DOHH2 (cell line): ENCODE data around the gene DAAM1.

Source experiments
- H3F3A ChIP-seq: fragments of 200-600 bp; sonication (generic), shearing (Covaris generic); 2 replicates; pipeline ENCODE4 v1.6.0; 2016; ENCODE audit warnings: antibody characterized with exemption, mild to moderate bottlenecking; ENCODE audit not compliant: control insufficient read depth, insufficient read depth
- H3K27ac ChIP-seq: fragments of 200-600 bp; sonication (generic); 2 replicates; pipeline ENCODE4 v1.5.1; 2014; ENCODE audit warnings: low read depth, mild to moderate bottlenecking, low read length, moderate library complexity
- H3K27me3 ChIP-seq: fragments of 200-600 bp; sonication (generic); 2 replicates; pipeline ENCODE4 v1.6.1; 2014; ENCODE audit warnings: mild to moderate bottlenecking, low read length, mixed read lengths; ENCODE audit not compliant: control insufficient read depth
- H3K36me3 ChIP-seq: fragments of 200-600 bp; sonication (generic); 2 replicates; pipeline ENCODE4 v1.6.1; 2014; ENCODE audit warnings: mild to moderate bottlenecking, low read length, moderate library complexity, mixed read lengths; ENCODE audit not compliant: control insufficient read depth
- H3K4me1 ChIP-seq: fragments of 200-600 bp; sonication (generic); 2 replicates; pipeline ENCODE4 v1.6.1; 2014; ENCODE audit warnings: mild to moderate bottlenecking, low read length, mixed read lengths; ENCODE audit not compliant: control insufficient read depth
- H3K4me2 ChIP-seq: fragments of 200-600 bp; sonication (generic); 2 replicates; pipeline ENCODE4 v1.6.0; 2014; ENCODE audit warnings: mild to moderate bottlenecking, low read length, moderate library complexity
- H3K4me3 ChIP-seq: fragments of 200-600 bp; sonication (generic); 2 replicates; pipeline ENCODE4 v1.5.1; 2014; ENCODE audit warnings: mild to moderate bottlenecking, low read length, mixed read lengths
- H3K79me2 ChIP-seq: fragments of 200-600 bp; sonication (generic); 2 replicates; pipeline ENCODE4 v1.6.1; 2014; ENCODE audit warnings: mild to moderate bottlenecking, low read length, mixed read lengths; ENCODE audit not compliant: control insufficient read depth
- H3K9me2 ChIP-seq: fragments of 200-600 bp; sonication (generic); replicated peaks from 2 replicates; pipeline ENCODE4 v1.6.1; 2014; ENCODE audit warnings: mild to moderate bottlenecking, low read length, mixed read lengths; ENCODE audit not compliant: control insufficient read depth
- H3K9me3 ChIP-seq: fragments of 200-600 bp; sonication (generic); 2 replicates; pipeline ENCODE4 v1.6.1; 2014; ENCODE audit warnings: antibody characterized with exemption, low read length, mixed read lengths; ENCODE audit not compliant: control insufficient read depth, insufficient read depth
- H4K20me1 ChIP-seq: fragments of 200-600 bp; sonication (generic); 2 replicates; pipeline ENCODE4 v1.6.0; 2014; ENCODE audit warnings: low read depth, mild to moderate bottlenecking, antibody characterized with exemption, low read length, moderate library complexity; ENCODE audit not compliant: control insufficient read depth, insufficient read depth
- CTCF ChIP-seq: fragments of 200-600 bp; sonication (generic); IDR thresholded peaks from one replicate; pipeline ENCODE4 v1.5.1; 2014; ENCODE audit warnings: antibody characterized with exemption, mild to moderate bottlenecking, low read depth, low read length; ENCODE audit not compliant: poor library complexity, severe bottlenecking
- EZH2phosphoT487 ChIP-seq: fragments of 200-600 bp; sonication (generic); IDR thresholded peaks from 2 replicates; pipeline ENCODE4 v1.6.1; 2017; ENCODE audit warnings: borderline replicate concordance, mild to moderate bottlenecking, antibody characterized with exemption, low read length, moderate library complexity, mixed read lengths

DAAM1 gene

GRCh38 chr14:59181791-59182190 is 6.7 kb upstream of the DAAM1 start:
- no peaks in the 10 kb centered on the region for H3K27me3 ChIP-seq
- H3K79me2 ChIP-seq: no peaks in the 10 kb centered on the region
- H4K20me1 ChIP-seq: no peaks in the 10 kb centered on the region
- peaks cover 24% of the 10 kb centered on the region for H3K4me1 ChIP-seq
- H3K4me3 ChIP-seq: no peak overlapping the region
- no peaks in the 10 kb centered on the region for H3K36me3 ChIP-seq
- H3K9me3 ChIP-seq: no peaks in the 10 kb centered on the region
- H3K4me2 ChIP-seq: no peak overlapping the region
- H3K27ac ChIP-seq: no peak overlapping the region
- TF ChIP-seq EZH2phosphoT487: no peak
- no peak for TF ChIP-seq CTCF
- H3F3A ChIP-seq: no peaks in the 10 kb centered on the region
- no peaks in the 10 kb centered on the region for H3K9me2 ChIP-seq

- peaks cover 33% of the 10 kb centered on the region for H3K4me1 ChIP-seq
- no peak overlapping the region for H3K4me3 ChIP-seq
- no peaks in the 10 kb centered on the region for H3K36me3 ChIP-seq
- H3K4me2 ChIP-seq: no peak overlapping the region
- no peak overlapping the region for H3K27ac ChIP-seq
- no peaks in the 10 kb centered on the region for H3K9me2 ChIP-seq
- no peak for TF ChIP-seq EZH2phosphoT487
- no peak for TF ChIP-seq CTCF
- no peaks in the 10 kb centered on the region for H3F3A ChIP-seq
- no peaks in the 10 kb centered on the region for H3K27me3 ChIP-seq
- H3K9me3 ChIP-seq: no peaks in the 10 kb centered on the region
- no peaks in the 10 kb centered on the region for H3K79me2 ChIP-seq
- H4K20me1 ChIP-seq: no peaks in the 10 kb centered on the region
These were observed 5.8 kb upstream of the DAAM1 start for GRCh38 chr14:59182641-59183040.

- H3K4me3 ChIP-seq: no peak overlapping the region
These were observed 5.3 kb upstream of the DAAM1 start for GRCh38 chr14:59183150-59183549.

More at GRCh38 chr14:59183150-59183549, 5.3 kb upstream of the DAAM1 start:
- Histone ChIP-seq H3K36me3 (no peaks in the 10 kb centered on the region), H3K27ac (no peak overlapping the region), H3K27me3 (no peaks in the 10 kb centered on the region), H4K20me1 (no peaks in the 10 kb centered on the region), H3F3A (no peaks in the 10 kb centered on the region), H3K79me2 (no peaks in the 10 kb centered on the region), H3K4me1 (peaks cover 35% of the 10 kb centered on the region), H3K4me2 (no peak overlapping the region), H3K9me2 (no peaks in the 10 kb centered on the region), H3K9me3 (no peaks in the 10 kb centered on the region)
- no peak for TF ChIP-seq CTCF
- TF ChIP-seq EZH2phosphoT487: no peak
